Breast epithelium (tissue), 3 donors: ENCODE results near the gene RITA1.

Experiments used
- POLR2A ChIP-seq: fragments of 450-650 bp; IDR thresholded peaks from one replicate; pipeline ENCODE4 v1.6.1; 2016; ENCODE audit warnings: antibody characterized with exemption, mild to moderate bottlenecking, moderate library complexity
- POLR2AphosphoS5 ChIP-seq, 3 donors: sonication (generic); formaldehyde crosslinking; IDR thresholded peaks; one replicate each; pipeline ENCODE4 v1.6.1; 2017; ENCODE audit warnings: antibody characterized with exemption in 3 of 3
- TF ChIP-seq, protein P1 (sequence below), 3 donors: fragments of 450-650 bp; IDR thresholded peaks; one replicate each; pipeline ENCODE4 v1.5.1; 2016 to 2017; ENCODE audit warnings: antibody characterized with exemption in 3 of 3, mild to moderate bottlenecking in 3 of 3, moderate library complexity in 3 of 3

DNA sequence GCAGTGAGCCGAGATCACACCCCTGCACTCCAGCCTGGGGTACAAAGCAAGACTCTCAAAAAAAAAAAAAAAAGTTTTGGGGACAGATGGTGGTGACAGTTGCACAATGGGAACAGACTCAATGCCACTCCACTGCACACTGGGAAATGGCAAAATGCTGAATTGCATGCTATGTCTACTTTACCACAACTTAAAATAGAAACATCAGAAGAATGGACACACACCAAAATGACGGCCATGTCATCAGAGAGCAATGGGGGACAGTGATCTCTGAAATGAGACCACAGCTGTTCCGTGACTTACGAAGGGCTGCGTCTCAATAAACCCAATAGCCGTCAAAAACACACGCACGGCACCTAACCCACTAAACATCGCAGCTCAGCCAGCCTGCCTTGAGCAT, 14.0 kb upstream of the RITA1 start:
- TF ChIP-seq POLR2AphosphoS5 (IDR thresholded peaks at IDR 0.05) (no peak), POLR2A (no peak)
- TF ChIP-seq, protein P1, sequence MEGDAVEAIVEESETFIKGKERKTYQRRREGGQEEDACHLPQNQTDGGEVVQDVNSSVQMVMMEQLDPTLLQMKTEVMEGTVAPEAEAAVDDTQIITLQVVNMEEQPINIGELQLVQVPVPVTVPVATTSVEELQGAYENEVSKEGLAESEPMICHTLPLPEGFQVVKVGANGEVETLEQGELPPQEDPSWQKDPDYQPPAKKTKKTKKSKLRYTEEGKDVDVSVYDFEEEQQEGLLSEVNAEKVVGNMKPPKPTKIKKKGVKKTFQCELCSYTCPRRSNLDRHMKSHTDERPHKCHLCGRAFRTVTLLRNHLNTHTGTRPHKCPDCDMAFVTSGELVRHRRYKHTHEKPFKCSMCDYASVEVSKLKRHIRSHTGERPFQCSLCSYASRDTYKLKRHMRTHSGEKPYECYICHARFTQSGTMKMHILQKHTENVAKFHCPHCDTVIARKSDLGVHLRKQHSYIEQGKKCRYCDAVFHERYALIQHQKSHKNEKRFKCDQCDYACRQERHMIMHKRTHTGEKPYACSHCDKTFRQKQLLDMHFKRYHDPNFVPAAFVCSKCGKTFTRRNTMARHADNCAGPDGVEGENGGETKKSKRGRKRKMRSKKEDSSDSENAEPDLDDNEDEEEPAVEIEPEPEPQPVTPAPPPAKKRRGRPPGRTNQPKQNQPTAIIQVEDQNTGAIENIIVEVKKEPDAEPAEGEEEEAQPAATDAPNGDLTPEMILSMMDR (IDR thresholded peaks at IDR 0.05), result no peak
